HL-60 (cell line): Measurements from ENCODE around the gene PDE4B.

Source experiments
- DNase-seq, 2 experiments: peaks; one replicate each; pipeline ENCODE4 v3.0.0-alpha.2; 2010 to 2020; ENCODE audit warnings: low read depth in 1 of 2, low spot score in 1 of 2
- H3K27ac ChIP-seq: fragments of 250-450 bp; sonication (Bioruptor Pico); replicated peaks from 2 replicates; pipeline ENCODE4 v1.5.1; 2020; ENCODE audit warnings: mild to moderate bottlenecking, moderate library complexity
- H3K27me3 ChIP-seq: fragments of 250-450 bp; sonication (Bioruptor Pico); 2 replicates; pipeline ENCODE4 v1.5.1; 2021; ENCODE audit warnings: mild to moderate bottlenecking, moderate library complexity; ENCODE audit not compliant: insufficient read depth, poor library complexity, severe bottlenecking
- H3K4me3 ChIP-seq: replicated peaks from 2 replicates; pipeline ENCODE4 v1.5.1; 2011; ENCODE audit warnings: mild to moderate bottlenecking, control low read depth, low read length; ENCODE audit not compliant: insufficient read depth
- CTCF ChIP-seq: IDR thresholded peaks from one replicate; pipeline ENCODE4 v1.5.1; 2011; ENCODE audit warnings: low read length, control low read depth, inconsistent platforms; ENCODE audit not compliant: insufficient read depth
- GABPA ChIP-seq: IDR thresholded peaks from 2 replicates; pipeline ENCODE4 v1.6.1; 2012; ENCODE audit warnings: low read depth
- POLR2AphosphoS5 ChIP-seq: IDR thresholded peaks from 2 replicates; pipeline ENCODE4 v1.6.1; 2012; ENCODE audit warnings: low read depth
- REST ChIP-seq: IDR thresholded peaks from 2 replicates; pipeline ENCODE4 v1.6.1; 2012; ENCODE audit warnings: low read depth; ENCODE audit not compliant: insufficient replicate concordance
- SPI1 ChIP-seq: IDR thresholded peaks from 2 replicates; pipeline ENCODE4 v1.6.1; 2012; ENCODE audit warnings: low read depth, mild to moderate bottlenecking, borderline replicate concordance

PDE4B gene

GRCh38 chr1:65911679-65912078 is 119.0 kb downstream of the PDE4B start:
- Histone ChIP-seq H3K27ac (no peak overlapping the region), H3K4me3 (no peak overlapping the region), H3K27me3 (peaks cover 5% of the 10 kb centered on the region)
- TF ChIP-seq POLR2AphosphoS5 (no peak), CTCF (no peak), GABPA (no peak), REST (no peak), SPI1 (no peak)
- no peak for DNase-seq

- Histone ChIP-seq H3K27me3 (no peaks in the 10 kb centered on the region), H3K27ac (no peak overlapping the region), H3K4me3 (no peak overlapping the region)
- DNase-seq: no peak
- TF ChIP-seq CTCF (no peak), POLR2AphosphoS5 (no peak), SPI1 (no peak), GABPA (no peak), REST (no peak)
Observed at GRCh38 chr1:65918564-65918963, 125.9 kb downstream of the PDE4B start.

GRCh38 chr1:65921446-65921845 is 128.8 kb downstream of the PDE4B start:
- H3K27ac ChIP-seq: no peak overlapping the region
- no peak overlapping the region for H3K4me3 ChIP-seq
- TF ChIP-seq POLR2AphosphoS5 (no peak), SPI1 (no peak), REST (no peak), CTCF (no peak), GABPA (no peak)
- no peaks in the 10 kb centered on the region for H3K27me3 ChIP-seq
- no peak for DNase-seq
